Measurements from ENCODE around the gene ARIH2. TPM values are rescaled to one million over a fixed set of nuclear protein-coding genes. Genes with fewer than 3 reads are reported as not detected.

ARIH2 gene
- total RNA-seq, 1 donor, result 68.6 TPM

DNA sequence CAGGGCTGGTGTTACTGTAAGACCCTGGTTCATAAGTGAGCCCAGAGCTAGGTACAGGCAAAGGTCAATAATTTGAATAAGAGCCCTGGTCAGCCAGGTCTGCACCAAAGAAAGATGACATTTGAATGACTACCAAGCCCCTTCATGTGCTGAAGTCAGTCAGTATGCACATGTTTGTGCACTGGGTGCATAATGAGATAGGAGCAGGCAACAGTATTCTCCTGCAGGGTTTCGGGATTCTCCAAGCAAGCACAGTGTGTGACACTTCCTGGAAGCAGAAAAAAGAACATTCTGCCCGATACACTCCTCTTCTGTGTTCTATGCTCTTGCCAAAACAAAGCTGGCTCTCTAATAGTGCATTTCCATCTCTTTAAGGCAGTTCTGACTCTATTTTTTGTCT lies 116.0 kb downstream of the ARIH2 start:
- TF ChIP-seq, protein P1, sequence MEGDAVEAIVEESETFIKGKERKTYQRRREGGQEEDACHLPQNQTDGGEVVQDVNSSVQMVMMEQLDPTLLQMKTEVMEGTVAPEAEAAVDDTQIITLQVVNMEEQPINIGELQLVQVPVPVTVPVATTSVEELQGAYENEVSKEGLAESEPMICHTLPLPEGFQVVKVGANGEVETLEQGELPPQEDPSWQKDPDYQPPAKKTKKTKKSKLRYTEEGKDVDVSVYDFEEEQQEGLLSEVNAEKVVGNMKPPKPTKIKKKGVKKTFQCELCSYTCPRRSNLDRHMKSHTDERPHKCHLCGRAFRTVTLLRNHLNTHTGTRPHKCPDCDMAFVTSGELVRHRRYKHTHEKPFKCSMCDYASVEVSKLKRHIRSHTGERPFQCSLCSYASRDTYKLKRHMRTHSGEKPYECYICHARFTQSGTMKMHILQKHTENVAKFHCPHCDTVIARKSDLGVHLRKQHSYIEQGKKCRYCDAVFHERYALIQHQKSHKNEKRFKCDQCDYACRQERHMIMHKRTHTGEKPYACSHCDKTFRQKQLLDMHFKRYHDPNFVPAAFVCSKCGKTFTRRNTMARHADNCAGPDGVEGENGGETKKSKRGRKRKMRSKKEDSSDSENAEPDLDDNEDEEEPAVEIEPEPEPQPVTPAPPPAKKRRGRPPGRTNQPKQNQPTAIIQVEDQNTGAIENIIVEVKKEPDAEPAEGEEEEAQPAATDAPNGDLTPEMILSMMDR (IDR thresholded peaks at IDR 0.05; ENCODE audit: insufficient read depth, low read length), result no peak
- H3K4me3 ChIP-seq (ENCODE audit: low read depth, low read length), result no peak overlapping the region
- DNase-seq (ENCODE audit: low read depth), result no peak

DNA sequence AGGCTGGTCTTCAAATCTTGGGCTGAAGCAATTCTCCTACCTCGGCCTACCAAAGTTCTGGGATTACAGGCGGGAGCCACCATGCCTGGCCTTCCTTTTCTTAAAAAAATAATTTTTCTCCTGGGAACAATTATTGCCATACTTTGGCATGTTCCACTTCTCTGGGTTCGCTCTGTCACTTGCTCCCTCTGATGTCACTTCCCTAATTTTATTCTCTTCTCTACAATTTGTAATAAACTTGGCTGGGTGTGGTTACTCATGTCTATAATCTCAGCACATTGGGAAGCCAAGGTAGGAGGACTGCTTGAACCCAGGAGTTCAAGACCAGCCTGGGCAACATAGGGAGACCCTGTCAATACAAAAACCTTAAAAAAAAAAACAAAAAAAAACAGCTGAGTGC lies 116.6 kb downstream of the ARIH2 start:
- DNase-seq (ENCODE audit: low read depth), result no peak
- H3K4me3 ChIP-seq (ENCODE audit: low read depth, low read length), result no peak overlapping the region
- TF ChIP-seq, protein P1 (IDR thresholded peaks at IDR 0.05; ENCODE audit: insufficient read depth, low read length), result no peak

Small RNA genes lying within 50 kb of the gene (small RNA-seq; reads per million reads assigned to genes)
- gene MIR191, result 21,899 reads per million, percentile 100 among the genes with 10 or more reads in this experiment
- 796 reads per million, percentile 99 among the genes with 10 or more reads in this experiment for gene MIR425

Other genes with a start within 250 kb of the ARIH2 start
- 8.1 and 20.0 TPM in 2 replicates for gene NCKIPSD, start 232.9 kb upstream of the ARIH2 start, total RNA-seq (ENCODE audit: low replicate concordance)
- gene IP6K2, start 201.6 kb upstream of the ARIH2 start, total RNA-seq (ENCODE audit: low replicate concordance), result 35.7 and 44.3 TPM in 2 replicates
- 33.9 and 43.4 TPM in 2 replicates for gene PRKAR2A, start 71.0 kb upstream of the ARIH2 start, total RNA-seq (ENCODE audit: low replicate concordance)
- gene SLC25A20, start 20.0 kb upstream of the ARIH2 start, total RNA-seq (ENCODE audit: low replicate concordance), result 17.7 and 20.9 TPM in 2 replicates
- 22.2 and 49.1 TPM in 2 replicates for gene P4HTM, start 71.4 kb downstream of the ARIH2 start, total RNA-seq (ENCODE audit: low replicate concordance)
- 65.4 and 99.8 TPM in 2 replicates for gene WDR6, start 88.5 kb downstream of the ARIH2 start, total RNA-seq (ENCODE audit: low replicate concordance)
- gene DALRD3, start 99.7 kb downstream of the ARIH2 start, total RNA-seq (ENCODE audit: low replicate concordance), result 32.6 and 46.4 TPM in 2 replicates
- 22.1 and 41.0 TPM in 2 replicates for gene NDUFAF3, start 103.3 kb downstream of the ARIH2 start, total RNA-seq (ENCODE audit: low replicate concordance)
- 313 and 402 TPM in 2 replicates for gene IMPDH2, start 110.6 kb downstream of the ARIH2 start, total RNA-seq (ENCODE audit: low replicate concordance)
- 33.8 and 75.3 TPM in 2 replicates for gene QRICH1, start 175.2 kb downstream of the ARIH2 start, total RNA-seq (ENCODE audit: low replicate concordance)
- gene QARS1, start 185.9 kb downstream of the ARIH2 start, total RNA-seq (ENCODE audit: low replicate concordance), result 306 and 348 TPM in 2 replicates
- 23.7 and 36.0 TPM in 2 replicates for gene USP19, start 202.0 kb downstream of the ARIH2 start, total RNA-seq (ENCODE audit: low replicate concordance)
- gene LAMB2, start 214.2 kb downstream of the ARIH2 start, total RNA-seq (ENCODE audit: low replicate concordance), result 202 and 937 TPM in 2 replicates
- 14.8 and 22.7 TPM in 2 replicates for gene CCDC71, start 247.5 kb downstream of the ARIH2 start, total RNA-seq (ENCODE audit: low replicate concordance)

All from fibroblast of the aortic adventitia (primary cell).